Measurements from ENCODE around the gene SCRT2. TPM values are rescaled to one million over a fixed set of nuclear protein-coding genes. Genes with fewer than 3 reads are reported as not detected.

The SCRT2 gene
- total RNA-seq, 2 donors from 2014 or later = not detected

GRCh38 chr20:692044-692443 lies 16.4 kb upstream of the SCRT2 start:
- no peak for DNase-seq (ENCODE audit: low spot score)
- no peaks in the 10 kb centered on the region for H3K27me3 ChIP-seq

GRCh38 chr20:689947-690346 lies 14.3 kb upstream of the SCRT2 start:
- Histone ChIP-seq H3K4me3 (no peak overlapping the region), H3K4me1 (no peaks in the 10 kb centered on the region), H3K36me3 (no peaks in the 10 kb centered on the region), H3K9me3 (peaks cover 0 to 4% of the 10 kb centered on the region in 2 donors), H3K27me3 (no peaks in the 10 kb centered on the region), H3K27ac (no peak overlapping the region)
- TF ChIP-seq CTCF (IDR thresholded peaks at IDR 0.05) = no peak
- no peak for DNase-seq (ENCODE audit: low spot score)

More at GRCh38 chr20:692044-692443, 16.4 kb upstream of the SCRT2 start:
- Histone ChIP-seq H3K9me3 (peaks cover 0 to 4% of the 10 kb centered on the region in 2 donors), H3K36me3 (no peaks in the 10 kb centered on the region), H3K4me3 (no peak overlapping the region), H3K4me1 (no peaks in the 10 kb centered on the region), H3K27ac (no peak overlapping the region)
- no peak for TF ChIP-seq CTCF (IDR thresholded peaks at IDR 0.05)

- Histone ChIP-seq H3K4me3 (no peak overlapping the region), H3K27me3 (no peaks in the 10 kb centered on the region), H3K27ac (no peak overlapping the region), H3K9me3 (peaks cover 0 to 4% of the 10 kb centered on the region in 2 donors), H3K4me1 (no peaks in the 10 kb centered on the region), H3K36me3 (no peaks in the 10 kb centered on the region)
- DNase-seq (ENCODE audit: low spot score) = no peak
- TF ChIP-seq CTCF (IDR thresholded peaks at IDR 0.05) = no peak
Measured at GRCh38 chr20:689348-689747, 13.7 kb upstream of the SCRT2 start.

GRCh38 chr20:688809-689212 lies 13.2 kb upstream of the SCRT2 start:
- Histone ChIP-seq H3K36me3 (no peaks in the 10 kb centered on the region), H3K27me3 (no peaks in the 10 kb centered on the region), H3K4me1 (no peaks in the 10 kb centered on the region), H3K27ac (no peak overlapping the region), H3K4me3 (no peak overlapping the region), H3K9me3 (peaks cover 0 to 4% of the 10 kb centered on the region in 2 donors)
- DNase-seq (ENCODE audit: low spot score) = no peak
- no peak for TF ChIP-seq CTCF (IDR thresholded peaks at IDR 0.05)

GRCh38 chr20:687468-688203 lies 12.0 kb upstream of the SCRT2 start:
- Histone ChIP-seq H3K9me3 (peaks cover 0 to 4% of the 10 kb centered on the region in 2 donors), H3K27me3 (no peaks in the 10 kb centered on the region), H3K36me3 (no peaks in the 10 kb centered on the region), H3K4me3 (no peak overlapping the region), H3K4me1 (no peaks in the 10 kb centered on the region), H3K27ac (no peak overlapping the region)
- no peak for TF ChIP-seq CTCF (IDR thresholded peaks at IDR 0.05)
- no peak for DNase-seq (ENCODE audit: low spot score)

All from right atrium auricular region (tissue), 2 donors.